GM18511 (cell line): ENCODE measurements around the gene VPS36.
"Not testable (repeated sequence)": the region's sequence is repeated elsewhere in the genome, so short reads cannot be mapped to it uniquely, and the experiment has no call there.

ENCODE experiments used
- ATAC-seq: cut with Tn5 transposase; IDR thresholded peaks from one replicate; pipeline ENCODE4 v1.9.1; 2021; ENCODE audit warnings: mild to moderate bottlenecking, moderate library complexity; ENCODE audit not compliant: unreplicated experiment

The VPS36 gene

GRCh38 chr13:52383366-52383765, 67.1 kb downstream of the VPS36 start:
- ATAC-seq = no peak

GRCh38 chr13:52378312-52378711, 72.1 kb downstream of the VPS36 start:
- no peak for ATAC-seq

GRCh38 chr13:52377898-52378297, 72.5 kb downstream of the VPS36 start:
- no peak for ATAC-seq

- no peak for ATAC-seq
Measured at GRCh38 chr13:52374873-52375411, 75.5 kb downstream of the VPS36 start.

GRCh38 chr13:52374389-52374788, 76.0 kb downstream of the VPS36 start:
- ATAC-seq = no peak

- ATAC-seq = not testable (repeated sequence)
Measured at GRCh38 chr13:52373277-52373676, 77.2 kb downstream of the VPS36 start.

- ATAC-seq = no peak
Measured at GRCh38 chr13:52371736-52372247, 78.6 kb downstream of the VPS36 start.

- ATAC-seq = no peak
Measured at GRCh38 chr13:52366291-52366690, 84.1 kb downstream of the VPS36 start.
